Colonic mucosa (tissue), 4 donors: ENCODE data around the gene AGPAT3. TPM values are rescaled to one million over a fixed set of nuclear protein-coding genes. Genes with fewer than 3 reads are reported as not detected.

Experiments used
- DNase-seq: peaks from one replicate; pipeline ENCODE4 v3.0.0-alpha.2; 2020
- H3K27ac ChIP-seq: fragments of 200-600 bp; one replicate; pipeline ENCODE4 v1.8.0; 2021
- H3K27me3 ChIP-seq: fragments of 200-600 bp; one replicate; pipeline ENCODE4 v1.8.0; 2021
- H3K36me3 ChIP-seq: fragments of 200-600 bp; one replicate; pipeline ENCODE4 v1.8.0; 2021
- H3K4me1 ChIP-seq: fragments of 200-600 bp; one replicate; pipeline ENCODE4 v1.8.0; 2021; ENCODE audit warnings: mild to moderate bottlenecking
- H3K4me3 ChIP-seq: fragments of 200-600 bp; one replicate; pipeline ENCODE4 v1.8.0; 2021
- H3K9ac ChIP-seq, 2 donors: one replicate each; pipeline ENCODE4 v1.7.0; 2013; ENCODE audit warnings: control low read depth in 2 of 2, low read depth in 2 of 2, low read length in 2 of 2
- H3K9me3 ChIP-seq: fragments of 200-600 bp; one replicate; pipeline ENCODE4 v1.8.0; 2021
- intact Hi-C: fragments of 100-400 bp; cut with DNase I; formaldehyde crosslinking; loops from one replicate; pipeline ENCODE4 v1.14.1; 2022
- total RNA-seq, 2 donors: library from RNA; stranded (reverse); fragmentation: NEBNext Ultra II Directional in 1 of 2; extraction: Animal tissue kit (Norgen Biotek cat#: 25700) in 1 of 2; gene quantifications; one replicate each; pipeline ENCODE4 v1.2.1, GENCODE V29; 2021
- TF ChIP-seq, protein P1 (sequence below): fragments of 200-600 bp; IDR thresholded peaks from one replicate; pipeline ENCODE4 v1.8.0; 2022; ENCODE audit warnings: antibody characterized with exemption, mild to moderate bottlenecking
- donor health status: healthy.
- donor health status: DM: no; HTN: no; CAD: no.
- donor health status: DM: no; HTN: no; CAD: no.

Gene AGPAT3
- total RNA-seq, 2 donors from 2014 or later = 82.2 to 101 TPM

DNA sequence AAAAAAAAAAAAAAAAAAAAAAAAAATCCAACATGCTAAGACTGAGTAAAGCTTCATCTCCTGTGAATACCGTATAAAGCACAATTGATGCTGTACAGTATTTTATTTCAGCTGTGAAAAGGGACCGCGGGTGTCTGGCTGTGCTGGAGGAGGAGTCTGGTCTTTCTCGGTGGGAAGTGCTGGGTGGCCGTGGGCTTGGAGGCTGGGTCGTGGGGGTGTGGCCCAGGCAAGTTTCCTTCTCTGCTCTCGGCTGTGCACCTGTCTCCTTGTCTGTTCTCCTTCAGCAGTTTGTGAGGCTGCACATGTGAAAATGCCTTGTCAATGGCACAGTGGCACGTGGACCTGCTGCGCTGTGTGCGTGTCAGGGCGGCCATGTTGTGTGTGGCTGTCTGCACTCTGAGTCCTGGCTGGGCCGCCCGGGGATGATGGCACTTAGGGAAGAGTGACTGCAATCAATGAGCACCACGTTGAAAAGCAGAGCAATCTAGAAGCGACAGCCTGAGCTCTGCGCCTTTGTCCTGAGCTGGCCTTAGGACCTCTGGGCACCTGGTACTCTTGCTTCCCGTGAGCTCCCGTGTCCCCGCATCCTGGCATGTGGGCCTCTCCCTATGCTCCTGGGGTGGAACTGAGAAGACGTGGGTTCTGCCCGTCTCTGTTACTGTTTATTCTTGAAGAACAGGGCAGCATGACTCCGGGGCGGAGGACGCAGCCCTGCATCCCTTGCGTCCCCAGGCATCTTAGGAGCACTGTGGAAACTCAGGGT is 14.5 kb downstream of the AGPAT3 start:
- intact Hi-C loops = loop anchor here (5.0 kb wide), 1 partner anchor 43 kb away; no protein-coding TSS in a partner anchor
- H3K27me3 ChIP-seq = no peaks in the 10 kb centered on the region
- H3K4me3 ChIP-seq = no peak overlapping the region
- no peaks in the 10 kb centered on the region for H3K36me3 ChIP-seq
- TF ChIP-seq, protein P1, sequence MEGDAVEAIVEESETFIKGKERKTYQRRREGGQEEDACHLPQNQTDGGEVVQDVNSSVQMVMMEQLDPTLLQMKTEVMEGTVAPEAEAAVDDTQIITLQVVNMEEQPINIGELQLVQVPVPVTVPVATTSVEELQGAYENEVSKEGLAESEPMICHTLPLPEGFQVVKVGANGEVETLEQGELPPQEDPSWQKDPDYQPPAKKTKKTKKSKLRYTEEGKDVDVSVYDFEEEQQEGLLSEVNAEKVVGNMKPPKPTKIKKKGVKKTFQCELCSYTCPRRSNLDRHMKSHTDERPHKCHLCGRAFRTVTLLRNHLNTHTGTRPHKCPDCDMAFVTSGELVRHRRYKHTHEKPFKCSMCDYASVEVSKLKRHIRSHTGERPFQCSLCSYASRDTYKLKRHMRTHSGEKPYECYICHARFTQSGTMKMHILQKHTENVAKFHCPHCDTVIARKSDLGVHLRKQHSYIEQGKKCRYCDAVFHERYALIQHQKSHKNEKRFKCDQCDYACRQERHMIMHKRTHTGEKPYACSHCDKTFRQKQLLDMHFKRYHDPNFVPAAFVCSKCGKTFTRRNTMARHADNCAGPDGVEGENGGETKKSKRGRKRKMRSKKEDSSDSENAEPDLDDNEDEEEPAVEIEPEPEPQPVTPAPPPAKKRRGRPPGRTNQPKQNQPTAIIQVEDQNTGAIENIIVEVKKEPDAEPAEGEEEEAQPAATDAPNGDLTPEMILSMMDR = no peak
- no peaks in the 10 kb centered on the region for H3K9me3 ChIP-seq
- DNase-seq = no peak
- H3K4me1 ChIP-seq = peaks cover 12% of the 10 kb centered on the region
- no peak overlapping the region for H3K27ac ChIP-seq
- H3K9ac ChIP-seq = no peak overlapping the region

DNA sequence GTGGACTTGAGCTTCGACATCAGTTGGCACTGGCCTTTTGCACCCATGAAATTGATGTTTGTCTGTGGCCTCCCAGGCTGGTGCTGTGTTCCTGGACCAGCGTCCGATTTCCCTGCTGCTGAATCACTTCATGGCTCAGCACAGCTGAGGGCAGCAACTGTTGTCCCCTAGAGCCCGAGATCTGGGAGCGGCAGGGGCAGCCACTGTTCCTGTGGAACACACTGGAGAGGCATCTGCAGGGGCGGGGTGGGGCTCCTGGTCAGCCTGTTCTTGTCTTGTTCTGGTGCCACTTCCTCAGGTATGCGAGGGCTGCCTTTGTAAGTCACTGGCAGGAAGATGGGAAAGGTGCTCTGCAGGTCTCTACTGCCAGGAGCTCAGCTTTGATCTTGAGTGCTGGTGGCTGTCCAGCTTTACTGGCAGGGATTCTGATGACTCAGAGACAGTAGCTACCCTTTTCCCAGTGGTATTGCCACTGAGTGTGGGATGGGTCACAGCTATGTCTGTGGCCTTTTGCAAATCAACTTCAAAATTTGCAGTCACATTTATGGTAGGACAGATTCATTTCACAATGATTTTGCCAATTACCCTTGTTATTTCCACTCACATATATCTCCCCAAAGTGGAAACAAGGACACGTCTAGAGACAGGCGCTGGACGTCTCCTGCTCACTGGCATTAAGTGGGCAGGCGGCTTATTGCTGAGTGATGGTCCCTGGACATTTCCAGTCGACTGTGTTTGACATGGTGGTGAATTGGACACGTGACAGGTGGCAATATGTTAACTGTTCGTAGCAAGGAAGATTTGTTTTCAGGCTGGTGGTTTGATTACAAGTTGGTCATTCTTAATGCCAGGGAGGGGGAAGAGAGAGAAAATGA is 15.3 kb downstream of the AGPAT3 start:
- H3K4me1 ChIP-seq = peaks cover 12% of the 10 kb centered on the region

DNA sequence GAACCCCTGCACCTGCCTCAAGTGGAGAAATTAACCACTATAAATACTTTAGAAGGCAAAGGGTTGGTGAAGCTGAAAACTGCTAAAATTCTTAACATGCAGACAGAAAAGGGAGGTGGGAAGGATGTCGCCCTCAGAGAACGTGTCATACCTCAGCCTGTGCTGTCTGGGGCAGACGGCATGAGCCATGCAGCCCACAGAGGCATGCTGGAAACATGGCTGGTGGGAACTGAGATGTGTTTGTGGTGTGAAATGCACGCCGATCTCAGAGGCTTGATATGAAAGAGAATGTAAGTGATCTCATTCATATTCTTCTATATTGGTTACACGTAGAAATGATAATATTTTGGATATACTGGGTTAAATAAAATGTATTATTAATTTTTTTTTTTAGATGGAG is 16.3 kb downstream of the AGPAT3 start:
- H3K4me1 ChIP-seq = peaks cover 12% of the 10 kb centered on the region
- intact Hi-C loops = no loop called here
- no peaks in the 10 kb centered on the region for H3K36me3 ChIP-seq
- no peak for DNase-seq
- H3K27me3 ChIP-seq = no peaks in the 10 kb centered on the region
- TF ChIP-seq, protein P1 = no peak
- H3K9me3 ChIP-seq = no peaks in the 10 kb centered on the region
- H3K9ac ChIP-seq = no peak overlapping the region
- H3K27ac ChIP-seq = no peak overlapping the region
- no peak overlapping the region for H3K4me3 ChIP-seq

More for the DNA sequence above, 15.3 kb downstream of the AGPAT3 start:
- no peak overlapping the region for H3K9ac ChIP-seq
- H3K4me3 ChIP-seq = no peak overlapping the region
- no peaks in the 10 kb centered on the region for H3K27me3 ChIP-seq
- DNase-seq = no peak
- peak overlapping the region; percentile 26 for H3K27ac ChIP-seq
- H3K36me3 ChIP-seq = no peaks in the 10 kb centered on the region
- TF ChIP-seq, protein P1 = no peak
- intact Hi-C loops = no loop called here
- no peaks in the 10 kb centered on the region for H3K9me3 ChIP-seq

DNA sequence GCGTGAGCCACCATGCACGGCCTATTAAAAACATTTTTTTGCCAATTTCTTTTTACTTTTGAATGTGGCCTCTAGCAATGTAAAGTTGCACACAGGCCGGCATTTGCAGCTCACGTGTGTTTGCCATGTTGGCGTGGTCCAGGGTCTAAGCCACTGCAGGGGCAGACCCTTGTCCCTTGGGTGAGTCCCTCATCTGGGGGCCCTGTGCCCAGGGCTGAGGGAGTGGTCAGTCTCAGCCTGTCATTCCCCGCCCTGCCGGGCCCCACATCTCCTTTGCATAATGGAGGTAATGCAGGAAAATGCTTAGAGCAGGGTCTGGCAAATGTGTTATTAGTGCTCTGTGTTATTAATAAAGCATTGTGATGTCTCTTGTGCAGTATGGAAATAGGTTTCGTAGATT is 16.9 kb downstream of the AGPAT3 start:
- H3K36me3 ChIP-seq = no peaks in the 10 kb centered on the region
- no peaks in the 10 kb centered on the region for H3K27me3 ChIP-seq
- H3K9me3 ChIP-seq = no peaks in the 10 kb centered on the region
- no peak overlapping the region for H3K9ac ChIP-seq
- no peak for DNase-seq
- peaks cover 12% of the 10 kb centered on the region for H3K4me1 ChIP-seq
- H3K27ac ChIP-seq = no peak overlapping the region
- TF ChIP-seq, protein P1 = no peak
- intact Hi-C loops = no loop called here
- H3K4me3 ChIP-seq = no peak overlapping the region

DNA sequence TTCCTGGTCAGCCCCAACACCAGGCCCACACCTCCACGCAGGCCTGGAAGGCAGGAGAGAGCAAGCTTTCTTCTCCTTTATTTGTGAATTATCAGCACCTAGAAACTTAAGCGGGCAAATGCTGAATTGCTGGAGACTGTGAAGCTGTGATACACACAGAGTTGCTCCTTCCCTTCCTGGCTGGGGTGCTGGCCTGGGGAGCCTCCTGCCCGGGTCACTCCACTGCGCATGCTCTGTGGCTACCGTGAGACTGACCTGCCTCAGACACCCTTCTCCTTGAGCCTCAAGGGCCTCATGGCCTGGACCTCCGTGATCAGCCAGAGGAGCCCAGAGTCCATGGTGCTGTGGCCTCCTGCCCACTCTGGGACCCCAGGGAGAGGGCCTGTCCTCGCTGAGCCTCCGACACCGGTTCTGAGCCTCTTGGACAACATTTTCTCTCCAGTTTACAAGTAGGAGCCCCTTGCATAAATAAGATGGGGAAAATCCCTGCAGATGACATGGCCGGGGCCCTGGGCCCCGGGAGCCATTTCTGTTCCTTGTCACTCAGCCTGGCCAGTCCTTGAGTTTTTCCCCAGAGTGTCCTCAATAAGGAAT is 18.0 kb downstream of the AGPAT3 start:
- Histone ChIP-seq H3K9me3 (no peaks in the 10 kb centered on the region), H3K27me3 (no peaks in the 10 kb centered on the region), H3K27ac (peak overlapping the region; percentile 52), H3K4me3 (no peak overlapping the region), H3K9ac (no peak overlapping the region), H3K36me3 (no peaks in the 10 kb centered on the region), H3K4me1 (peaks cover 12% of the 10 kb centered on the region)
- DNase-seq = no peak
- TF ChIP-seq, protein P1 = no peak
- intact Hi-C loops = no loop called here
